BLaER1 treated with 17β-estradiol and CSF1 and Interleukin-3, amounts not matched to agents 10 nM and 100 nM (cell line): ENCODE measurements around the gene PRKAR1B.
"Not testable (repeated sequence)": the region's sequence is repeated elsewhere in the genome, so short reads cannot be mapped to it uniquely, and the experiment has no call there.

Experiments
- H3K27ac ChIP-seq, 11 experiments: shearing (Covaris generic); formaldehyde crosslinking; 2 replicates each; pipeline ENCODE4 v1.8.1; 2022
- H3K27me3 ChIP-seq, 11 experiments: shearing (Covaris generic); formaldehyde crosslinking; 2 replicates each; pipeline ENCODE4 v1.8.1; 2022
- H3K36me3 ChIP-seq, 11 experiments: shearing (Covaris generic); formaldehyde crosslinking; 2 replicates each; pipeline ENCODE4 v1.8.1; 2022
- H3K4me1 ChIP-seq, 10 experiments: shearing (Covaris generic); formaldehyde crosslinking; 2 replicates each; pipeline ENCODE4 v1.8.1; 2022
- H3K4me2 ChIP-seq, 11 experiments: shearing (Covaris generic); formaldehyde crosslinking; 2 replicates each; pipeline ENCODE4 v1.8.1; 2022
- H3K4me3 ChIP-seq, 10 experiments: shearing (Covaris generic); formaldehyde crosslinking; 2 replicates each; pipeline ENCODE4 v1.8.1; 2022
- H3K9ac ChIP-seq, 11 experiments: shearing (Covaris generic); formaldehyde crosslinking; 2 replicates each; pipeline ENCODE4 v1.8.1; 2022
- H3K9me3 ChIP-seq, 11 experiments: shearing (Covaris generic); formaldehyde crosslinking; replicated peaks in 1 of 11; 2 replicates each; pipeline ENCODE4 v1.8.1; 2022
- H4K20me1 ChIP-seq, 11 experiments: shearing (Covaris generic); formaldehyde crosslinking; 2 replicates each; pipeline ENCODE4 v1.8.1; 2022
- Cebpa-rat ChIP-seq, 11 experiments: shearing (Covaris generic); IDR thresholded peaks; 2 replicates each; pipeline ENCODE4 v1.8.1; 2022

Gene PRKAR1B

GRCh38 chr7:753190-753589 is 26.1 kb upstream of the PRKAR1B start:
- H3K36me3 ChIP-seq = peaks cover 74 to 99% (median 86%) of the 10 kb centered on the region in 11 experiments
- peak overlapping the region in 1 of 11 experiments; percentile 15; a peak in 1 of 22 replicates for H3K27ac ChIP-seq
- no peak overlapping the region for H3K9ac ChIP-seq
- peaks cover 0 to 64% (median 29%) of the 10 kb centered on the region in 11 experiments; a peak in 14 of 22 replicates for H4K20me1 ChIP-seq
- H3K4me2 ChIP-seq = no peak overlapping the region
- peaks cover 0 to 23% (median 16%) of the 10 kb centered on the region in 10 experiments; a peak in 15 of 20 replicates for H3K4me1 ChIP-seq
- no peaks in the 10 kb centered on the region for H3K27me3 ChIP-seq
- no peak overlapping the region for H3K4me3 ChIP-seq
- TF ChIP-seq Cebpa-rat (IDR thresholded peaks at IDR 0.05) = no peak
- H3K9me3 ChIP-seq = peaks cover 0 to 17% (median 12%) of the 10 kb centered on the region in 11 experiments; a peak in 17 of 22 replicates

GRCh38 chr7:752256-752655 is 25.2 kb upstream of the PRKAR1B start:
- peak overlapping the region in 3 of 11 experiments; percentile 13 to 34 (median 31); a peak in 2 of 22 replicates for H3K27ac ChIP-seq
- not testable (repeated sequence) for H3K9ac ChIP-seq, H3K4me3 ChIP-seq, H3K27me3 ChIP-seq, H3K4me2 ChIP-seq
- peaks cover 0 to 17% (median 12%) of the 10 kb centered on the region in 11 experiments; a peak in 17 of 22 replicates for H3K9me3 ChIP-seq
- peaks cover 0 to 63% (median 30%) of the 10 kb centered on the region in 11 experiments; a peak in 14 of 22 replicates for H4K20me1 ChIP-seq
- H3K36me3 ChIP-seq = peaks cover 64 to 92% (median 76%) of the 10 kb centered on the region in 11 experiments
- peaks cover 0 to 23% (median 16%) of the 10 kb centered on the region in 10 experiments; a peak in 15 of 20 replicates for H3K4me1 ChIP-seq

- peaks cover 0 to 66% (median 33%) of the 10 kb centered on the region in 11 experiments; a peak in 14 of 22 replicates for H4K20me1 ChIP-seq
- no peaks in the 10 kb centered on the region for H3K27me3 ChIP-seq
- H3K36me3 ChIP-seq = peaks cover 60 to 92% (median 72%) of the 10 kb centered on the region in 11 experiments
- H3K9me3 ChIP-seq = peaks cover 0 to 17% (median 12%) of the 10 kb centered on the region in 11 experiments; a peak in 17 of 22 replicates
- no peak overlapping the region for H3K4me2 ChIP-seq
- no peak overlapping the region for H3K4me3 ChIP-seq
- H3K9ac ChIP-seq = no peak overlapping the region
- TF ChIP-seq Cebpa-rat (IDR thresholded peaks at IDR 0.05) = peak in 1 of 11 experiments; percentile 15; a peak in 1 of 22 replicates
- peak overlapping the region in 2 of 11 experiments; percentile 13 to 34; a peak in 3 of 22 replicates for H3K27ac ChIP-seq
- H3K4me1 ChIP-seq = peaks cover 0 to 23% (median 16%) of the 10 kb centered on the region in 10 experiments; a peak in 15 of 20 replicates
Measured at GRCh38 chr7:751826-752225, 24.7 kb upstream of the PRKAR1B start.

DNA sequence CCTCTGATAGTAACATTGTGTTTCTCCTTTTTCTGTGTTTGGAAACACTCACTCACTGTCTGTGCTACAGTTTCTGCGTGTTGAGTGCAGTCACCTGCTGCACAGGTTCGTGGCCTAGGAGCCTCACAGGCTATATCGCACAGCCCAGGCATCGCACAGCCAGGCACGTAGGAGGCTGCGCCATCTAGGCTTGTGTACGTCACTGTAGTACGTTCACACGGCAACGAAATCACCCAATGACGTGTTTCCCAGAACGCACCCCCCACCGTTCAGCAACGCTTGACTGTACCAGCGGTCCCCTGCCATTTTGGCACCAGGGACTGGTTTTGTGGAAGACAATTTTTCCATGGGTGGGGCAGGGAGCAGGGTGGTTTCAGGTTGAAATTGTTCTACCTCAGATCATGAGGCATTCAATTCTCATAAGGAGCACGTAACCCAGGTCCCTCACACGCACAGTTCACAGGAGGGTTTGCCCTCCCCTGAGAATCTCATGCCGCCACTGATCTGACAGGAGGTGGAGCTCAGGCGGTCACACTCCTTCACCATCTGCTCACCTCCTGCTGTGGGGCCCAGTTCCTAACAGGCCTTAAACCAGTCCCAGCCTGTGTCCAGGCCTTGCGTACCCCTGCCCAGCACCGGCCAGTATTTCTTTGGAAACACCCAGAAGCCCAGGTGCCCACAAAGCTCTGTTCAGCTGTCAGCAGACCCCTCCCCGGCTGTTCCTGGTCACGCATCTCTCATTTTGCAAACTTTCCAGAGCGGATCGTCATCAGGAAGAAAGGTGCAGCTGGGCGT is 23.2 kb upstream of the PRKAR1B start:
- H3K4me2 ChIP-seq = peak overlapping the region in 6 of 11 experiments; percentile 8 to 51 (median 30); a peak in 7 of 22 replicates
- peaks cover 0 to 23% (median 16%) of the 10 kb centered on the region in 10 experiments; a peak in 15 of 20 replicates for H3K4me1 ChIP-seq
- H3K9me3 ChIP-seq = peaks cover 0 to 17% (median 12%) of the 10 kb centered on the region in 11 experiments; a peak in 17 of 22 replicates
- H3K36me3 ChIP-seq = peaks cover 50 to 85% (median 64%) of the 10 kb centered on the region in 11 experiments
- no peak for TF ChIP-seq Cebpa-rat (IDR thresholded peaks at IDR 0.05)
- H3K9ac ChIP-seq = no peak overlapping the region; a peak in 1 of 22 replicates
- no peaks in the 10 kb centered on the region for H3K27me3 ChIP-seq
- H4K20me1 ChIP-seq = peaks cover 0 to 75% (median 30%) of the 10 kb centered on the region in 11 experiments; a peak in 14 of 22 replicates
- peak overlapping the region in 2 of 11 experiments; percentile 2 to 20; a peak in 2 of 22 replicates for H3K27ac ChIP-seq
- H3K4me3 ChIP-seq = no peak overlapping the region

- Histone ChIP-seq H3K27ac (peak overlapping the region in 1 of 11 experiments; percentile 31; a peak in 3 of 22 replicates), H3K27me3 (no peaks in the 10 kb centered on the region), H3K4me1 (peaks cover 0 to 23% (median 16%) of the 10 kb centered on the region in 10 experiments; a peak in 15 of 20 replicates), H3K36me3 (peaks cover 46 to 83% (median 60%) of the 10 kb centered on the region in 11 experiments), H3K9me3 (peaks cover 0 to 17% (median 12%) of the 10 kb centered on the region in 11 experiments; a peak in 17 of 22 replicates), H3K4me2 (peak overlapping the region in 8 of 11 experiments; percentile 8 to 51 (median 30); a peak in 12 of 22 replicates), H4K20me1 (peaks cover 0 to 70% (median 29%) of the 10 kb centered on the region in 11 experiments; a peak in 13 of 22 replicates), H3K4me3 (no peak overlapping the region), H3K9ac (peak overlapping the region in 2 of 11 experiments; percentile 28 to 40; a peak in 2 of 22 replicates)
- no peak for TF ChIP-seq Cebpa-rat (IDR thresholded peaks at IDR 0.05)
Measured at GRCh38 chr7:749140-749551, 22.1 kb upstream of the PRKAR1B start.

GRCh38 chr7:748446-748845 is 21.4 kb upstream of the PRKAR1B start:
- no peak for TF ChIP-seq Cebpa-rat (IDR thresholded peaks at IDR 0.05)
- no peak overlapping the region; a peak in 1 of 22 replicates for H3K9ac ChIP-seq
- H4K20me1 ChIP-seq = peaks cover 0 to 64% (median 29%) of the 10 kb centered on the region in 11 experiments; a peak in 13 of 22 replicates
- peaks cover 40 to 77% (median 56%) of the 10 kb centered on the region in 11 experiments for H3K36me3 ChIP-seq
- H3K4me1 ChIP-seq = peaks cover 0 to 23% (median 16%) of the 10 kb centered on the region in 10 experiments; a peak in 15 of 20 replicates
- no peak overlapping the region for H3K4me3 ChIP-seq
- H3K4me2 ChIP-seq = 0 out of 22 replicates have a peak overlapping the region, but pooled peaks of 1 of the 11 experiments have one; percentile 8
- no peaks in the 10 kb centered on the region for H3K27me3 ChIP-seq
- H3K27ac ChIP-seq = no peak overlapping the region
- peaks cover 0 to 17% (median 12%) of the 10 kb centered on the region in 11 experiments; a peak in 17 of 22 replicates for H3K9me3 ChIP-seq

DNA sequence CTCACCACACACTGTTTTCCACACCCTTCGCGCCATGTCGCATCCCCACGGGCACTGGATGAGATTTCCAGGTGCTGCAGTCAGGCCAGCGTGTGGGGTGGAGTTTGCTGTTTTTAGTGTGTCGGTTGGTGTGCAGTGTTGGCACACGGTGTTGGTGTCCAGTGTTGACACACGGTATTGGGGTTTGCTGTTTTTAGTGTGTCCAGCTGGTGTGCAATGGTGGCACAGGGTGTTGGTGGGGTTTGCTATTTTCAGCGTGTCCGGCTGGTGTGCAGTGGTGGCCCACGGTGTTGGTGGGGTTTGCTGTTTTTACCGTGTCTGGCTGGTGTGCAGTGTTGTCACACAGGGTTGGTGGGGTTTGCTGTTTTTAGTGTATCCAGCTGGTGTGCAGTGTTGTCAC is 20.1 kb upstream of the PRKAR1B start:
- Histone ChIP-seq H3K4me2 (no peak overlapping the region), H3K9ac (no peak overlapping the region), H3K4me1 (peaks cover 0 to 23% (median 16%) of the 10 kb centered on the region in 10 experiments; a peak in 15 of 20 replicates), H3K27me3 (no peaks in the 10 kb centered on the region), H3K27ac (no peak overlapping the region), H4K20me1 (peaks cover 0 to 56% (median 29%) of the 10 kb centered on the region in 11 experiments; a peak in 13 of 22 replicates), H3K4me3 (no peak overlapping the region), H3K36me3 (peaks cover 38 to 75% (median 53%) of the 10 kb centered on the region in 11 experiments), H3K9me3 (peaks cover 0 to 15% (median 9%) of the 10 kb centered on the region in 11 experiments; a peak in 17 of 22 replicates)
- TF ChIP-seq Cebpa-rat (IDR thresholded peaks at IDR 0.05) = no peak

DNA sequence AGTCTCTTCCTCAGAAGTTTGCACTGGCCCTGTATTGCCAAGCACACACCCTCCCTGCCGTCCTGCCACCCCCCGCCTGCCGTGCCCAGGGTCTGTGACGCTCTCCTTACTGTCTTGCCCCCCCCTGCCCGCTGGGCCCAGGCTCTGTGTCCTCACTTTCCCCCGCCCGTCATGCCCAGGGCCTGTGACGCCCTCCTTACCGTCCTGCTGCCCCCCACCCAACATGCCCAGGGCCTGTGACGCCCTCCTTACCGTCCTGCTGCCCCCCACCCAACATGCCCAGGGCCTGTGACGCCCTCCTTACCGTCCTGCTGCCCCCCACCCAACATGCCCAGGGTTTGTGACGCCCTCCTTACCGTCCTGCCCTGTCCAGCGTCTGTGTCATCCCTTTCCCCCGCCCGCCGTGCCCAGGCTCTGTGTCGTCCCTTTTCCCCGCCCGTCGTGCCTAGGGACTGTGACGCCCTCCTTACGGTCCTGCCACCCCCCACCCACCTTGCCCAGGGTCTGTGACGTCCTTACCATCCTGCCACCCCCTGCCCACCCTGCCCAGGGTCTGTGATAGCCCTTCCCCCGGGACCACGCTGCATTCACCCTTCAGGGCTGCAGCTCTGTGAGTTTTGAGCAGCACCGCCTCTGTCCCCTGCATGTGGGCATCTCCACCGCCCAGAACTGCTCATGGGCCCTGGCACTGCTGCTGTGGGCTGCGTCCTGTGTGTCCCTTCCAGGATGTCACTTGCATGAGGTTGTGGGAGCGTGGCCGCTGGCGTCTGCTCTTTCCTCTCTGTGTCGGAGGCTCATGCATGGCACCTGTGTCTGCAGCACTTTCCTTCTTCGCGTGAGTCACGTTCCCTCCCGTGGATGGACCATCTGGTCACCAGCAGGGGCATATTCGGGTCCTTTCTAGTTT is 19.3 kb upstream of the PRKAR1B start:
- TF ChIP-seq Cebpa-rat (IDR thresholded peaks at IDR 0.05) = no peak

More for the DNA sequence above, 19.3 kb upstream of the PRKAR1B start:
- Histone ChIP-seq H3K36me3 (peaks cover 39 to 75% (median 53%) of the 10 kb centered on the region in 11 experiments), H3K4me2 (no peak overlapping the region), H3K27ac (no peak overlapping the region), H3K9ac (no peak overlapping the region), H4K20me1 (peaks cover 0 to 56% (median 32%) of the 10 kb centered on the region in 11 experiments; a peak in 13 of 22 replicates), H3K27me3 (no peaks in the 10 kb centered on the region), H3K4me1 (peaks cover 0 to 23% (median 16%) of the 10 kb centered on the region in 10 experiments; a peak in 15 of 20 replicates), H3K4me3 (no peak overlapping the region), H3K9me3 (peaks cover 0 to 7% (median 1%) of the 10 kb centered on the region in 11 experiments; a peak in 10 of 22 replicates)
